KBM-7 (cell line): ENCODE measurements around the gene HOXB8.

Experiments used
- DNase-seq: peaks from one replicate; pipeline ENCODE4 v3.0.0-alpha.2; 2015
- in situ Hi-C: fragments of 300-500 bp; cut with MboI; formaldehyde crosslinking; loops from 2 replicates; pipeline ENCODE4 v1.14.3; 2020; ENCODE audit warnings: low sequenced_read_pairs, low pct_unique_long_range_greater_than_20kb, mixed read lengths

HOXB8 gene

DNA sequence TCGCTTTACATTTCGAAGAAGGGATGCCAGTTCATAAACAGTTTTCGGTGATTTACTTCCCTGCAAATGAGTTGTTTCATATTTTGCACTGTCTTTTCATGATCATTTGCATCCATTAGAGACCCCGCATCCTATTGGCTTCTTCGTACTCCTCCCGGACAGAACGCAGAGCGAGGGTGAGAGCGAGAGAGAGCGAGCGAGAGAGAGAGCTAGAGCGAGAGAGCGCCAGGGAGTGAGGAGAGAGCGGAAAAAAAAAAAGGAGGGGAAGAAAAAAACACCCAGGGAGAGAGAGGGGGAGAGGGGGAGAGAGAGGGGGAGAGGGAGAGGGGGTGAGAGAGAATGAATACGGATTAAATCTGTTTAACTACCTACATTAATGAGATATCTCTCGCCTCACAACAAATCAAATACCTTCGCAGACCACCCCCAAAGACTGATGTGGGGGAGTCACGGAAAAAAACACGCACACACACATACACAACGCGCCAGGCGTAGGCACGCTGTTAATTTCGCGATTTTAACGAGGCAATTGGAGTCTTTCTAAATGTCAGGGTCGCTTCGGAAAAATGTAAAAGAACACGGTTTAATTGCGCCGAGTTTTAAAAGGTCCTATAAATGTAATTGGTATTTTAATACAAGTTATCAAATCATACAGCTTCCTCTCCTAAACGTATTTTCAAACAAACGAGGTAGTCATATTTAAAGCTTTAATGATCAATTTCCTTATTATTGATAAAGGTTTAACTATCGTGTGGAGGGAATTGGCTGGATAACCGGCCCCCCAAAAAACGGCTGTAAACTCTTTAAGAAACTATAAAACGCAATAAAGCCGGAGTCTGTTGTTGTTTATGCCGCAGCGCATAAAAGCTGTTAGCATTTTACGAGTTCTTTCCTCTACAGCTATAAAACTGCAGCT is at the start of gene HOXB8:
Gene HOXB8 (minus strand): TSS at position 246 of the 916 bp plus-strand sequence. CDS start 588 bp downstream, outside the sequence.
- in situ Hi-C loops = no loop called here
- DNase-seq = no peak

DNA sequence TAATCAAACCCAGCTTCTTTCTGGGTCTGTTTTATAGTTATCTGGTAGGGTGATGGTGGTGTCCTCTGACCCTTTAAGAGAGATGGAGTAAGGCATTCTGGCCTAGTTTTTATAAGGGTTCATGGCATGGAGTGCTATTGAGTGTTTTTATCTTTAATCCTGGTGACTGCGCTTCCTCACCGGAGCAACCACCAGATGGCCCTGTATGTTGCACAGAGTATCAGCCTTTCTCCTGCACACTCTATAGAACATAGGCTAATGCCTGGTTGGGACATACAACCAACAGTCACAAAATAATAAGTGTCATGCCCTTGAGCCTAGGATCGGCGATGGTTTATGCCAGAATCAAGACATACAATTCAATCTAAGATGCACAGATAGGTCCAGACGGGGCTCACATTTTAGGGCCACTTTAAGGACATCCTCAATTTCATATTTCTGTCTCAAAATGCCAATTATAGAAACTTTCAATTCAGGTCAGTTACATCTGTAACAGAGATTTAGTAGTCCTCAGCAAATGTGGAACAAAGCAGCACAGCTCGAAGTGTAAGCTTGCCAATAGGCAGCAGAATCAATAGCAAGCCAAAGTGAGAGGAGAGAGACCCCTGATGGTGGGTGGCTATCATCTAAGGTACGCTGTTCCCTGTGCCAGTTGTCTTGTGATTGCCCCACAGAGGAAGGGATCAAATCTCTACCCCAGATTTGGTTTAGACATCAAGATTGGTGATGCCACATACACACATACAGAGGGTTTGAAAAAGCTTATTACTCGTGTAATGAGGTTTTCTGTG is 48.2 kb upstream of the HOXB8 start:
- in situ Hi-C loops = no loop called here

DNA sequence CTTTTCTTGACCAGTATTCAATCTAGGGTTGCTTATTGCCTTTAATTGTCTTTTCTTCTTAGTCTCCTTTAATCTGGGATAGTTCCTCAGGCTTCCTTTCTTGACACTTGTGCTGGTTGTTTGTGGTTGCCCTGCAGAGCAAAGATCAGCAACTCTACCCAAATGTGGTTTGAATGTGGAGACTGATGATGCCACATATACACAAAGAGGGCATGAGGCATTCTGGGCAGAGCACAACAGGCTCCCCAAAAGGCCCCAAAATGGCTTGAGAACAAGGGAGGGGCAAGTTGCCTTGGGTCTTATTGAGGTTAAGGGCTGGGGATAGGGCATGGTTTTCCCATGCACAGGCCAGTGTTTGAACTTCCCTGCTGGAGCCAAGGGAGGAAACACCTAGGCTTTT is 40.8 kb upstream of the HOXB8 start:
- no peak for DNase-seq

More for the DNA sequence above, 48.2 kb upstream of the HOXB8 start:
- DNase-seq = no peak

DNA sequence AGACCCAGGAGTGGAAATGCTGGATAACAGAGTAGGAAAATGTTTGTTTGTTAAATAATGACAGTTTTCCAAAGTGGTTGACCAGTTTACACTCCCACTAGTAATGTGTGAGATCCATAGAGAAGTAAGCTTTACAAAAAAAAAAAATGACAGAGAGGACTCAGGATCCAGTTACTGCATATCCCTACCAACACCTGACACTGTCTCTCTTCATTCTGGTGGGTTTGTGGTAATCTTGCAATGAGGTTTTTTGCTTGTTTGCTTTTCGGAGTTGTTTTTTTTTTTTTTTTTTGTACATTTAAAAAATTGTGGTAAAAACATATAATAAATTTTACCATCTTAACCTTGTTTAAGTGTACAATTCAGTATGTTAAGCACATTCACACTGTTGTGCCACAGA is 34.6 kb upstream of the HOXB8 start:
- in situ Hi-C loops = no loop called here
- DNase-seq = no peak

More for the DNA sequence above, 40.8 kb upstream of the HOXB8 start:
- in situ Hi-C loops = no loop called here

DNA sequence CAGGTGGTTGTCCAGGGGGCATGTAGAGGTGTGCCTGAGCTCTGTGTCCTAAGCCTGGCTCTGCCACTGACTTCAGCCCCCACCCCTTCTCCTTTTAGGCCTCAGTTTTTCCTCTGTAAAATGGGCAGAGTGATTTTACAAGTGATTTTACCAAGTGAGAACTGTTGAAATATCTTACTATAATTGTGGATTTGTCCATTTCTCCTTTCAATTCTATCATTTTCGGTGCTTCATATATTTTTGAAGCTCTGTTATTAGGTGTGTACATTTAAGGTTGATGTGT is 32.8 kb upstream of the HOXB8 start:
- in situ Hi-C loops = no loop called here
- no peak for DNase-seq

DNA sequence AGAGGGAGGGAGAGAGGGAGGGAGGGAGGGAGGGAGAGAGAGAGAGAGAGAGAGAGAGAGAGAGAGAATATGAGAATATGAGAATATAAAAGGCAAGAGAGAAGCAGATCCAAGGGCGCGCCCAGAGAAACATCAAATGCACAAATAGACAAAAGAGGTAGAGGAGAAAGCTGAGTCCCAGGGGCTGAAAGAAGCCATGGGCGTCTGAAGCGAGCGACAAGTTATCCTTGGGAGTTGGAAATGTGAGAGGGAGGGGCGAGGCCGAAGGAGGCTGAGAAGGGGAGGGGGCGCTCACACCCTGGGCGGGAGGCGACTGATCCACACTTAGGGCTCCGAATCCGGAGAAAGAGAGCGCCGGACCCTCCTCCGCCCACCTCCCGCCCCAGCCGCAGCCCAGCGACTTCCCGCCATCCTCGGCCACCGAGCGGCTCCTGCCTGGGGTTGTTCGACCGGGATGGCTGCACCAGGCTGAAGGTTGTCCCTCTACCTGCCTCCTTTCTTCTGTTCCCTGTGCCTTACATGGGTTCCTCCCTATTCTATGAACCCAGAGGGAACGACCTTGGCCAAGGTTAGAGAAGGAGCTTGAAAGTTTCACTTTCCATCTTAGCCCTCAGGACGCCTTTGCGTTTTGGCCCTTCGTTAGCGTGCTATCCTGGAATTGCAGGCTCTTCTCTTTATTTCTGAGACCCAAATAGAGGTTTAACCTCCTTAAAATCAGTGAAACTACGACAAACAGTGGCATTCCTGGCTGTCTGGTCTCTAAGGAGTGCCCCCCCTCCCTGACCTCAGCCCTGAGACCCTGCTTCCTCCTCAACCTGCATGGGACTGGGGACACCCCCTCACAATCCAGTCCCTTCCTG is 32.2 kb upstream of the HOXB8 start:
- DNase-seq = no peak
- in situ Hi-C loops = no loop called here

DNA sequence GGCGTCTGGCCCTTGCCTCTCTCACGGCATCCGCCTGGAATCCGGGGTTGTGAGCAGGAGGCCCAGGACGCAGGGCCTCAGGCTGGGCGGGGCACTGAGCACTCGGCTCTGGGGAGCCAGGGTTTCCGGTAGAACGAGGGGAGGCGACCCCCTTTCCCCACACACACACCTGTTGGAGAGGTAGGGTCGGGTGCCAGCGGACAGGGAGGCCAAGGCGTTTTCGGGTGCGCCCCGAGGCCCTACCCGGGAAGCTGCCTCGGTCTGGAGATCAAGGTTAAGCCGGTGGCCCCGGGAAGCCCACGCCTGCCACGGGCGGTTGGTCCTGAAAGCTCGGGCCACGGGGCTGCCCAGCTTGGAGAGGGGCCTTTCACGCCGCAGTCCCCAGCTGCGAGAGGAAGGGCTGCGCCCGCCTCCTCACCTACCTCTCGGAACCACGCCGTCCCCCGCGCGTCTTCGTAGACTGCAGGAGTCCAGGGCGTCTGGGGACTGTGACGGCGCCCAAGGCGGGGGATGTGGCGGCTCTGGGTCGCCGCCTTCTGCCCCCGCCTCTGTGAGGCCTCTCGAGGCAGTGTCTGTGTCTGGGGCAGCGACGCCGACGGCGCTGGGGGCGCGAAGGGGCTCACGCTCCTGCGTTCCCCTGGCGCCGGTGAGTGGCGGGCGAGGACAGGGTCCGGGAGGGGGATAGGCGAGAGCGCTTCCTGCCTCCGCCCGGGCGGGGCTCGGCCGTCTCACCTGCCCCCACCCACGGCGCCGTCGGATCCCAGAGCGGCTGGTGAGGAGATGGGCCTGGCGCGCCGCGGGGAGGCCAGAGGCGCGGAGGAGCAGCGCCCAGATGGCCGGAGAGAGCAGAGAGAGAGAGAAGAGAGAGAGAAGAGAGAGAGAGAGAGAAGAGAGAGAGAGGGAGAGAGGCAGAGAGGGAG is 31.4 kb upstream of the HOXB8 start:
- in situ Hi-C loops = no loop called here
- DNase-seq = no peak

DNA sequence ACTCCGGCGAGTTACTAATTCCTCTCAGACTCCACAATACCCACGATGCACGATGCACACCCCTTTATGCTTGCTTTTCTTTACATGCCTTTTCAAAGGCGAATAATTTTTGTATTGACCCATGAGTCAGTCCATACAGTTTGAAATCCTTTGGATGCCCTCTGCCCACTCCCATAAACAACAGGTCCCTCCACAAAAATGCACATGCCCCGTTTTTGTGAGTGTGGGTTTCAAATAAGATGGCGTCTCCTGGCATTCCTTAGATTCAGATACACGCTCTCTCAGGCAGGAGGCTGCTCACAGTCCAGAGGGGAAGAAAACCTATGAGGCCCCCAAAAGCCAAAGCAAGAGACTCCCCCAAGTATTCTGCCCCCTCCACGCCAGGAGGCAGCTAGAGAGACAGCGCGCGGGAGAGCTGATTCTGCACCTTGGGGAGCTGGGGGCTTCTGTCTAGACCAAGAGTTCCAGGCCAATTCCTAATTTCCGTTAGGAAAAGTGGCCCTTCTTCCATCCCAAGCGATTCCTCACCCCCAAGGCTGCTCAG is 30.6 kb upstream of the HOXB8 start:
- DNase-seq = no peak
- in situ Hi-C loops = no loop called here

DNA sequence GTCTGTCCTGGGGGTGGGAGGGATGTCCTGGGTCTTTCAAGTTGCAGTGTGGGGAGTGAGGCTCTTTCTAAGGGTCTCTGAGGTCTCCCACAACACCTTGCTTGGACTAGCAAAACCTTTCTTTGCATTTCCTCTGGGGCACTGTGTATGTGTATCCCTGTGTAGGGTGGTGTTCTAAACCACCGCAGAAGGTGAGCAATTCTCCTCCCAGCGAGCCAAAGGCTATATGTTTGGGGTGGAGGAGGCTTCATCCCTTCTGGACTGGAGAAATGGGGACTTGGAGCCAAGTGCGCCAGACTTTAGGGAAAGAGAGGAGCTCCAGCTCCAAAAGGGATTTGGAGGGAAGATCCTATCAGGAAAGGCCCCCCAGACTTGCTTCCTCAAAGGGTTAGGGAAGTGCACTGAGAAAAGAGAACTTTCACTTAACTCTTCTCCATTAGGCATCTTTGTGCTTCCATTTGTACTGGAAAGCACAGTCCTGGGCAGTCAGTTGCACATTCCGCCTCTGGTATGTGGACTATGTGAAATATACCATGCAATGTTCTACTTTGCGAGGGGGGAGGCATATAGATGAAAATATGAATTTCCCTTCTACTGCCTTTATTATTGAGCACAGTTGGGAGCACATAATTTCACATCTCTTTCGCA is 29.9 kb upstream of the HOXB8 start:
- in situ Hi-C loops = no loop called here
- no peak for DNase-seq

DNA sequence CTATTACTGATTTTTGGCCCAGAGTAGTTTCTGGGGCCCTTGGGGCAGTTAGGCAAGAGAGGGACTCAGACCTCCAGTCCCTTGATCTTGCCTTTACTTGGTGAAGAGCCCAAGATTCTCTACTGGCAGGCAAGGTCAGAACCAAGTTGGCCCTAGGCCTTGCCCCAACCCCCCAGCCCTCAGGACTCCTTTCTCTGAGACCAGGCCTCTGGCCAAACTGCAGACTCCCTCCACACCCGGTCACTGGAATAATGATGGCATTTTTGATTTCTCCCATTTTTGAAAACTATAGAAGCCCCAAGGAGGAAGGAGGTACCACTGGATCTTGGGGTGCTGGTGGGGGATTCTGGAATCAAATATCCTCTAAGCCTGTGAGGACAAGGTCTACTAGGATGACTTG is 29.1 kb upstream of the HOXB8 start:
- in situ Hi-C loops = no loop called here
- DNase-seq = no peak

DNA sequence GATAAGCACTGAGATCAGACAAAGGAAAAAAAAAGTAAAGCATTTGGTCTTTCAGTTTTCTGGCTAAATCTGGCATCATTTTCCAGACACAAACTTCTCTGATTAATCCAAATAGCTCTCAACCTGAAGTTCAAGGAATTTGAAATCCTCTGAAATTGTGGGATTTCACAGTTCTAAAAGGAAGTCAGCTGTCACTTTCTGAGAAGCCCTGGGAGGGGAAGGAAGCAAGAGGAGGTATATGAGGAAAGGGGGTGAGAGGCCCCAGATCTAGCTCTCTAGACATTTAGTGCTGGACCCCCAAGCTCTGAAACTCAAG is 28.6 kb upstream of the HOXB8 start:
- in situ Hi-C loops = no loop called here
- no peak for DNase-seq

DNA sequence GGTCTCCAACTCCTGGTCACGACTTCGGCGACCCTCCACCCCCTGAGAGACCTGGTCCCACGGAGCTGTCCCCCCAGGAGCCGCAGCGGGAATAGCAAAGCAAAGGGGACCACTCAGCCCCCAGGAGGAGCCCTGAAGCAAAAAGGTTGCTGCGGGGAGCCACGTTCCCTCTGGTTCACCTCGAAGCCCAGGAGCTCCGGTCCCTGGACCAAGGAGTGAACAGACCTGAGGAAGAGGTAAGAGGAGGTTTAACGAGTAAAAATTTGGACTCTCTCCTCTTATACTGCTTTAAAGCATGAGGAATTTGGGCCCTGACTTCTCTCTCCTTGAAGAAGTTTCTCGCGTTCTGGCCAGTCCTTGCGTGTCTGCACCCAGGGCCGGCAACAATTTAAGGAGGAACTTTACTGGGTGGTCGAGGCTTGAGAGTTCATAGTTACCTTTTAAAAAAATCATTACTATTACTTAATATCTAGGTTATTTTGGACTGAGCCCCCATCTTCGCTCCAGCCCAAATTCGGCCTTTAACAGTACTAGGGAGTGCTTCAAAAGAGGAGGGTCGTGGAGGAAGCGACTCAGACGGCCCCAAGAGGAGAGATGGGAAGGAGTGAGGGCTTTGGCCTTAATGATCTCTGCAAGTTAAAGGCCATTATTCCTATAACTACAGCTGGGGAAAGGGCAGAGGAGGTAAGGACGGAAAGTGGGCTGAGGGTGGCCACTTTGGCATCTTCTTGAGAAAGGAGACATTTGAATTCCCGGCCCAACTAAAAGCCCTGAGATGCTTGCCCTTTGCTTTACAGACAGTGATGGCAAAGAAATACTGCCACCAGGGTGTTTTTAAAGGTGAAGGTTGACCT is 28.0 kb upstream of the HOXB8 start:
- in situ Hi-C loops = no loop called here
- no peak for DNase-seq

DNA sequence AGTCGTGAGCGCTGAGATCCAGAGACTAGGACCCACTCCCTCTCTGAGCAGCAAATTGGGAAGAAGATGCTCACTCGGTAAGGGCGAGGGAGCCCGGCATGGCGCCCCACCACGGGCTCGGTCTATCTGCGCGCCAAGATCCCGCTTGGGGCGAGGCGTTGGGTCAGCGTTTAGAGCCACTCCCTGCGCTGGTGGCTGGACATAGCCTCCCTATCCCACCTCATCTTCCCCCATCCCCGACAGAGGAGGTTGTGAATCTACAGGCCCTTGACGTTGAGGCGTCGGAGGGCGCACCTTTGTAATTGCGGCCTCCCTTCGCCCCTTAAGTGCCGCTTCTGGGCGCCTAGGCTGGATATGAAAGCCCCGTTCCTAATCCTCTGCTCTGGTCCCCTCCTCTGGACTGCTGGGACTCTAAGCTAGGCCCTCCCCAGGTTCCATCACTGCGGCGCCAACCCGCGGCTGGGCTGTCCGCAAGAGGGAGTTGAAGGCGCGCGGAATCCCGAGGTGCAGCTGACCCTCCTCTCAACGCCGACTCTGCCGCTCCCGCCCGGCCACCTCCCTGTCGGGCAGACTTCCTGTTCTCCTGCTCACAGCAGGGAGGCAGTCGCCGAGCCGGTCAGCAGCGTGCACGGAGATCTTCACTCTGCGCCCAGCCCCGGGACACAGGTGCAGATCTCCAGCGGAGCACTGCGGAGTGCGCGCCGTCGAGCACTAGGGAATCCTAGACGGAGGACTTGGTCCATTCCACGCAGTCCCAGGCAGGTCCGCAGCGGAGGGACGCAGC is 27.2 kb upstream of the HOXB8 start:
- DNase-seq = no peak
- in situ Hi-C loops = no loop called here

DNA sequence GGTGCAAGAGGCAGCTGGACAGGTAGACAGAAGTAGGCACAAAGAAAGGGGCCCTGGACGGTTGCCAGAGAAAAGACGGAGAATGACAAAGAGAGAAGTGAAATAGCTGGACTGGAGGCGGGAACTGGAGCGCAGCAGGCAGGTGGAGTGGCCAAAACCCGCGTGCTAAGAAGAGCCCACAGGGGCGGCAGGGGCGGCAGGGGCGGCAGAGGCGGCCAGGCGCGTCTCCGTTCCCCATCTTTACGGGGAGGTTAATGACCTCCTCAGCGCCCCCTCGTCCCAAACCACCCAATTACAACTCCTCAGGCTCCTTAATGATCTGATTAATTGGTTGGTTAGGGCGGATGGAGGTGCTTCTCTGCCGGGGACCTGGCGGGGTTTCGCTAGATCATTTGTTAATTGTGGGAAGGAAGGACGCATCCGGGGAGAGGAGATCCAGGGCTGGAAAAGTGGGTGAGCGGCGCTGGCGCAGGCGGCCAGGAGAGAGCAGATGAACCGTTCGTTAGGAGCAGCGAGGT is 26.5 kb upstream of the HOXB8 start:
- DNase-seq = no peak
- in situ Hi-C loops = no loop called here

DNA sequence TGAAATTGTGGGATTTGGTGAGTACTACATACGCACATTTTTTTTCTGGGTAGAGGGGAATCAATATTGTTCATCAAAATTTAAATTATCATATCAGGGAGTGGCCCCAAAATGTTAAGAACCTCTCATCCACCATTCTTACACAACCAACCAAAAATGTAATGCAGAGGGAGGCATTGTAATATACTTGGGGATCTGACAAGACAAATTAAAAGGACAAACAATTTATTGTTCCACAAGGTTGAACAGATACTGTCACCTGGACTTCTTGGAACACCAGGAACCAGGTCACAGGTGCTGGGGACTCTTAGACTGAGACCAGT is 25.7 kb upstream of the HOXB8 start:
- in situ Hi-C loops = no loop called here
- DNase-seq = no peak
